Measurements from ENCODE around the gene THSD4.

DNA sequence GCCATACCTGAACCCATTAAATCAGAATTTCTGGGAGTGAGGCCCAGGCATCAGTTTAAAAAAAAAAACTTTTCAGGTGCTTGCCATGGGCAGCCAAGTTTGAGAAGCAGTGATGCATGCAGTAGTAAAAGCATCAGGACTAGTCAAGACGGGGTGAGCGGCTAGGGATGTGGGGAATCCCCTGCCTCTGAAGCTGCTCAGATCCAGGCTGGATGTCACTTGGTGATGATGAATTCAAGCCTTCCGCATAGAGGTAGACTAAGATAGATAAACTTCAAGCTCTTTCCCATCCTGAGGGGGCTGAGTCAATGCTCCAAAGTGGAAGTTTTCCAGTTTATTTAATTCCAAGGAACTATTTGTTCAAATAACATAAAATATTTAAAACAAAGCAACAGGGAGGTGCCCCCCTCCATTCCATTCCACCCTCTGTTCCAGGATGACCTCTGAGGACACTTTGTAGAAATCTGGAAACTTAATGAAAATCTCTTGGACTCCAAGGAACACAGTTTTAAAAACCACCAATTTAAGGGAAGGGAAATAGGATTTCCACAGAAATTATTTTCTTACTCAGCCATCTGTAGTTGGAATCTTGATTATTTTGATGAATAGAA lies 594.6 kb downstream of the THSD4 start:
- TF ChIP-seq, protein P1, sequence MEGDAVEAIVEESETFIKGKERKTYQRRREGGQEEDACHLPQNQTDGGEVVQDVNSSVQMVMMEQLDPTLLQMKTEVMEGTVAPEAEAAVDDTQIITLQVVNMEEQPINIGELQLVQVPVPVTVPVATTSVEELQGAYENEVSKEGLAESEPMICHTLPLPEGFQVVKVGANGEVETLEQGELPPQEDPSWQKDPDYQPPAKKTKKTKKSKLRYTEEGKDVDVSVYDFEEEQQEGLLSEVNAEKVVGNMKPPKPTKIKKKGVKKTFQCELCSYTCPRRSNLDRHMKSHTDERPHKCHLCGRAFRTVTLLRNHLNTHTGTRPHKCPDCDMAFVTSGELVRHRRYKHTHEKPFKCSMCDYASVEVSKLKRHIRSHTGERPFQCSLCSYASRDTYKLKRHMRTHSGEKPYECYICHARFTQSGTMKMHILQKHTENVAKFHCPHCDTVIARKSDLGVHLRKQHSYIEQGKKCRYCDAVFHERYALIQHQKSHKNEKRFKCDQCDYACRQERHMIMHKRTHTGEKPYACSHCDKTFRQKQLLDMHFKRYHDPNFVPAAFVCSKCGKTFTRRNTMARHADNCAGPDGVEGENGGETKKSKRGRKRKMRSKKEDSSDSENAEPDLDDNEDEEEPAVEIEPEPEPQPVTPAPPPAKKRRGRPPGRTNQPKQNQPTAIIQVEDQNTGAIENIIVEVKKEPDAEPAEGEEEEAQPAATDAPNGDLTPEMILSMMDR (conservative IDR thresholded peaks at IDR 0.05 in 1 of 2, IDR thresholded peaks at IDR 0.05 in 1 of 2; ENCODE audit: extremely low read depth in 1 of 2, insufficient read depth in 1 of 2, low read depth in 1 of 2, low read length in 2 of 2), result no peak
- TF ChIP-seq EZH2 (IDR thresholded peaks at IDR 0.05; ENCODE audit: borderline replicate concordance, low read length), result no peak
